HepG2 (cell line): ENCODE results near the gene APOL4.

Experiments used
- ATF7-NPFF ChIP-seq: sonication (generic); formaldehyde crosslinking; IDR thresholded peaks from 2 replicates; pipeline ENCODE4 v1.8.1; 2023; ENCODE audit warnings: mild to moderate bottlenecking, low read depth, missing genetic modification reagents, moderate library complexity
- PRPF4 ChIP-seq: fragments of 200-400 bp; formaldehyde crosslinking; IDR thresholded peaks from 2 replicates; pipeline ENCODE4 v1.6.1; 2016; ENCODE audit warnings: low read length, low read depth; ENCODE audit not compliant: poor library complexity, severe bottlenecking
- SMAD9 ChIP-seq: sonication (generic); formaldehyde crosslinking; IDR thresholded peaks from 2 replicates; pipeline ENCODE4 v1.5.1; 2020; ENCODE audit warnings: mild to moderate bottlenecking, missing genetic modification reagents
- ZNF543 ChIP-seq: sonication (generic); formaldehyde crosslinking; IDR thresholded peaks from 2 replicates; pipeline ENCODE4 v1.4.0; 2020; ENCODE audit warnings: mild to moderate bottlenecking, missing genetic modification reagents
- ZSCAN31 ChIP-seq: sonication (generic); formaldehyde crosslinking; IDR thresholded peaks from 2 replicates; pipeline ENCODE4 v1.5.0; 2020; ENCODE audit warnings: low read depth, mild to moderate bottlenecking, missing genetic modification reagents

- TF ChIP-seq PRPF4 = no peak
- no peak for TF ChIP-seq ZNF543 (CRISPR knock-in tag)
- TF ChIP-seq ZSCAN31 (CRISPR knock-in tag) = no peak
- no peak for TF ChIP-seq SMAD9 (CRISPR knock-in tag)
- no peak for TF ChIP-seq ATF7-NPFF (CRISPR knock-in tag)
Measured at GRCh38 chr22:36153501-36154422, 47.8 kb downstream of the APOL4 start.
